Measurements from ENCODE around the gene MYO16.

MYO16 gene

GRCh38 chr13:108878732-108879131 is 249.3 kb downstream of the MYO16 start:
- H3K4me3 ChIP-seq (ENCODE audit: low read depth, low read length) = no peak overlapping the region
- DNase-seq (ENCODE audit: low read depth) = no peak
- TF ChIP-seq CTCF (IDR thresholded peaks at IDR 0.05; ENCODE audit: insufficient read depth, low read depth, low read length, missing control alignments) = no peak

GRCh38 chr13:108889324-108889984 is 260.0 kb downstream of the MYO16 start:
- DNase-seq (ENCODE audit: low read depth) = no peak
- TF ChIP-seq CTCF (IDR thresholded peaks at IDR 0.05; ENCODE audit: insufficient read depth, low read depth, low read length, missing control alignments) = no peak
- H3K4me3 ChIP-seq (ENCODE audit: low read depth, low read length) = no peak overlapping the region

- peak; percentile 27 for TF ChIP-seq CTCF (IDR thresholded peaks at IDR 0.05; ENCODE audit: insufficient read depth, low read depth, low read length, missing control alignments)
- peak; percentile 47 for DNase-seq (ENCODE audit: low read depth)
- no peak overlapping the region for H3K4me3 ChIP-seq (ENCODE audit: low read depth, low read length)
Measured at GRCh38 chr13:108895220-108895704, 265.9 kb downstream of the MYO16 start.

GRCh38 chr13:108897955-108898354 is 268.5 kb downstream of the MYO16 start:
- TF ChIP-seq CTCF (IDR thresholded peaks at IDR 0.05; ENCODE audit: insufficient read depth, low read depth, low read length, missing control alignments) = no peak
- DNase-seq (ENCODE audit: low read depth) = no peak
- no peak overlapping the region for H3K4me3 ChIP-seq (ENCODE audit: low read depth, low read length)

- DNase-seq (ENCODE audit: low read depth) = no peak
- TF ChIP-seq CTCF (IDR thresholded peaks at IDR 0.05; ENCODE audit: insufficient read depth, low read depth, low read length, missing control alignments) = no peak
Measured at GRCh38 chr13:108902405-108903155, 273.2 kb downstream of the MYO16 start.

GRCh38 chr13:108903613-108904012 is 274.2 kb downstream of the MYO16 start:
- no peak overlapping the region for H3K4me3 ChIP-seq (ENCODE audit: low read depth, low read length)
- TF ChIP-seq CTCF (IDR thresholded peaks at IDR 0.05; ENCODE audit: insufficient read depth, low read depth, low read length, missing control alignments) = no peak
- DNase-seq (ENCODE audit: low read depth) = no peak

More at GRCh38 chr13:108902405-108903155, 273.2 kb downstream of the MYO16 start:
- H3K4me3 ChIP-seq (ENCODE audit: low read depth, low read length) = no peak overlapping the region
